Measurements from ENCODE around the gene GOLGA8H.
"Not testable (repeated sequence)": the region's sequence is repeated elsewhere in the genome, so short reads cannot be mapped to it uniquely, and the experiment has no call there.

DNA sequence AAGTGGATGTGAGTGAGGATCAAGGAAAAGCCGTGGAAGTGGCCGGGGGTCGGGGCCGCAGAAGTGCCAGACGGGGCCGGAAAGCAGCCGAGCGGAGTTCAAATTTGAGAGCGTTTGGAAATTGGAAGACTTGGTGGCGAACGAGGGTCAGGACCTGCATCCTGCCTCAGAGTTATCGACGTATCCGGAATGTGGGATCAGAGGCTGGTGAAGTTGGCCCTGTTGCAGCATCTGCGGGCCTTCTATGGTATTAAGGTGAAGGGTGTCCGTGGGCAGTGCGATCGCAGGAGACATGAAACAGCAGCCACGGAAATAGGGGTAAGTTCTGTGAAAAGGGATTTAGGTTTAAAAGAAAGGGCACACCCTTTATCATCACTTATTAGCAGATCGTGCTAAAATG is 22.8 kb downstream of the GOLGA8H start:
- TF ChIP-seq, protein P1, sequence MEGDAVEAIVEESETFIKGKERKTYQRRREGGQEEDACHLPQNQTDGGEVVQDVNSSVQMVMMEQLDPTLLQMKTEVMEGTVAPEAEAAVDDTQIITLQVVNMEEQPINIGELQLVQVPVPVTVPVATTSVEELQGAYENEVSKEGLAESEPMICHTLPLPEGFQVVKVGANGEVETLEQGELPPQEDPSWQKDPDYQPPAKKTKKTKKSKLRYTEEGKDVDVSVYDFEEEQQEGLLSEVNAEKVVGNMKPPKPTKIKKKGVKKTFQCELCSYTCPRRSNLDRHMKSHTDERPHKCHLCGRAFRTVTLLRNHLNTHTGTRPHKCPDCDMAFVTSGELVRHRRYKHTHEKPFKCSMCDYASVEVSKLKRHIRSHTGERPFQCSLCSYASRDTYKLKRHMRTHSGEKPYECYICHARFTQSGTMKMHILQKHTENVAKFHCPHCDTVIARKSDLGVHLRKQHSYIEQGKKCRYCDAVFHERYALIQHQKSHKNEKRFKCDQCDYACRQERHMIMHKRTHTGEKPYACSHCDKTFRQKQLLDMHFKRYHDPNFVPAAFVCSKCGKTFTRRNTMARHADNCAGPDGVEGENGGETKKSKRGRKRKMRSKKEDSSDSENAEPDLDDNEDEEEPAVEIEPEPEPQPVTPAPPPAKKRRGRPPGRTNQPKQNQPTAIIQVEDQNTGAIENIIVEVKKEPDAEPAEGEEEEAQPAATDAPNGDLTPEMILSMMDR (IDR thresholded peaks at IDR 0.05) = not testable (repeated sequence)
- TF ChIP-seq POLR2A (IDR thresholded peaks at IDR 0.05) = not testable (repeated sequence)

Measured in testis (tissue), 2 donors.